ENCODE data around the gene CDYL2.

The CDYL2 gene

DNA sequence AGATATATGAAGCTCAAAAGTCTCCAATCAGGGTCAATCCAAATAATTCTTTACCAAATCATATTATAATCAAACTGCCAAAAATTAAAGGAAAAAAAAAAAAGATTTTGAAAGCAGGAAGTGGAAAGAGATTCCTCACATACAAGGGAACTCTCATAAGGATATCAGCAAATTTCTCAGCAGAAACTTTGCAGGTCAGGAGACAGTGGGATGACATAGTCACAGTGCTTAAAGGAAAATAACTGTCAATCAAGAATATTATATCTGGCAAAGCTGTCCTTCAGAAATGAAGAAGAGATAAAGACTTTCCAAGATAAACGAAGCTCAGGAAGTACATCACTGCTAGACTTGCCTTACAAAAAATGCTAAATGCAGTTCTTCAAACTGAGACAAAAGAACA, 40.0 kb upstream of the CDYL2 start:
- TF ChIP-seq, protein P1, sequence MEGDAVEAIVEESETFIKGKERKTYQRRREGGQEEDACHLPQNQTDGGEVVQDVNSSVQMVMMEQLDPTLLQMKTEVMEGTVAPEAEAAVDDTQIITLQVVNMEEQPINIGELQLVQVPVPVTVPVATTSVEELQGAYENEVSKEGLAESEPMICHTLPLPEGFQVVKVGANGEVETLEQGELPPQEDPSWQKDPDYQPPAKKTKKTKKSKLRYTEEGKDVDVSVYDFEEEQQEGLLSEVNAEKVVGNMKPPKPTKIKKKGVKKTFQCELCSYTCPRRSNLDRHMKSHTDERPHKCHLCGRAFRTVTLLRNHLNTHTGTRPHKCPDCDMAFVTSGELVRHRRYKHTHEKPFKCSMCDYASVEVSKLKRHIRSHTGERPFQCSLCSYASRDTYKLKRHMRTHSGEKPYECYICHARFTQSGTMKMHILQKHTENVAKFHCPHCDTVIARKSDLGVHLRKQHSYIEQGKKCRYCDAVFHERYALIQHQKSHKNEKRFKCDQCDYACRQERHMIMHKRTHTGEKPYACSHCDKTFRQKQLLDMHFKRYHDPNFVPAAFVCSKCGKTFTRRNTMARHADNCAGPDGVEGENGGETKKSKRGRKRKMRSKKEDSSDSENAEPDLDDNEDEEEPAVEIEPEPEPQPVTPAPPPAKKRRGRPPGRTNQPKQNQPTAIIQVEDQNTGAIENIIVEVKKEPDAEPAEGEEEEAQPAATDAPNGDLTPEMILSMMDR (IDR thresholded peaks at IDR 0.05), result no peak
- no peak for DNase-seq (ENCODE audit: low spot score)
- H3K4me3 ChIP-seq, result no peak overlapping the region
- no peak overlapping the region for H3K27ac ChIP-seq

DNA sequence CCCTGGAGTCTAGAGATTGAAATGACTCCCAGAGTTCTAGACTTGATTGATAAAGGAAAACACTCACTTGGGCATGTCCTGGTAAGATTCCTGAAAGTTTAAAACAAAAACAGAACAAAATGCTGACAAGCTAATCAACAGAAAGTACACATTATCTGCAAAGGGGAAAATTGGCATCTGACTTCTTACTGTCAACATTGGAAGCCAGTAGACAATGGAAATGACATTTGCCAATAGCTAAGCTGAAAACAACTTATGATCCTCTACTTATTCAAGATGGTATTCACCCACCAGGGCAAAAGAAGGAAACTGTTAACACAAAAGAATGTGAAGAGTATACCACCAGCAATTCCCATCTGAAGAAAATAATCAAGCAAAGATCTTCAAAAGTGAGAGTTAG, 36.8 kb upstream of the CDYL2 start:
- no peak overlapping the region for H3K27ac ChIP-seq
- DNase-seq (ENCODE audit: low spot score), result no peak
- H3K4me3 ChIP-seq, result no peak overlapping the region
- TF ChIP-seq, protein P1 (IDR thresholded peaks at IDR 0.05), result no peak

DNA sequence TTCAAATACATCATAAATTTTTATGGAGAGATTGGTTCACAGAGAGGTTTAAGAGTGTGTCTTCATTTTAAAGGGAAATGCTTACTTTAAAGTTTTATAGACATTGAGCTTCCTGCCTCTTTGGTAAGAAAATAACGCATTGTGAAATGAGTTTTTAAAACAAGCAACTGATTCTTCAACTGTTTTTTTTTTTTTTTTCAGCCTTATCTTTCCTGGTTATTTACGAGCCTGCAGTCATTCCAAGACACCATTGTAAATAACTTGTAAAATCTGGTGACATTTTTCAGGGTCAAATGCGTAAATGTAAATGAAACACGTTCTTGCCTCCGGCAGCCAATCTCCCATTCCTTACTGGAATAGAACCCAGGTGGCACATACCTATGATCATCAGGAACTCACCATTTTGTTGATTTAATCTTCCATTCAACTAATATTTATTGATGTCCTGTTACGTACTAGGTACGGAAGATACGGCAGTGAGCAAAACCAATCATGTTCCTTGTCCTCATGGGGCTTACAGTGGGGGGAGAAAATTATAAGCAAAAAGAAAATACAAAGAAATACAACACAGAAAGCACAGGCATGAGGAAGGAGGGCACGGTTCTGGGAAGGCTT, 33.2 kb upstream of the CDYL2 start:
- Histone ChIP-seq H3K4me3 (no peak overlapping the region), H3K27ac (no peak overlapping the region)
- TF ChIP-seq, protein P1 (IDR thresholded peaks at IDR 0.05), result no peak
- DNase-seq (ENCODE audit: low spot score), result no peak

DNA sequence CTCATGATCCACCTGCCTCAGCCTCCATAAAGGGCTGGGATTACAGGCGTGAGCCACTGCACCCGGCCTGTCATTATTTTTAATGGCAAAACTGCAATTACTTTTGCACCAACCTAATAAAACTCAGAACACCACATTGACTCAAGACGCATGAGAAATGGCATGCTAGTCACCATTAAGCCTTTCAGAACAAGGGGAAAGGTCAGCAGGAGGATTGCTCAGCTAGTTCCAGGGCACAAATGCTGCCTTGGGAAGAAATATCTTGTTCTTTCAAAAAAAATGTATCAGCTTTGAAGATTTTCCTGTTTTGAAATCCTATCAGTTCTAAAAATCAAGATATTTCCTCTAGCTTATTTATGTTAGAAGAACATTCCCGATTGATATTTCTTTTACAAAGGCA, 32.4 kb upstream of the CDYL2 start:
- no peak for DNase-seq (ENCODE audit: low spot score)
- TF ChIP-seq, protein P1 (IDR thresholded peaks at IDR 0.05), result no peak
- no peak overlapping the region for H3K4me3 ChIP-seq
- H3K27ac ChIP-seq, result no peak overlapping the region

DNA sequence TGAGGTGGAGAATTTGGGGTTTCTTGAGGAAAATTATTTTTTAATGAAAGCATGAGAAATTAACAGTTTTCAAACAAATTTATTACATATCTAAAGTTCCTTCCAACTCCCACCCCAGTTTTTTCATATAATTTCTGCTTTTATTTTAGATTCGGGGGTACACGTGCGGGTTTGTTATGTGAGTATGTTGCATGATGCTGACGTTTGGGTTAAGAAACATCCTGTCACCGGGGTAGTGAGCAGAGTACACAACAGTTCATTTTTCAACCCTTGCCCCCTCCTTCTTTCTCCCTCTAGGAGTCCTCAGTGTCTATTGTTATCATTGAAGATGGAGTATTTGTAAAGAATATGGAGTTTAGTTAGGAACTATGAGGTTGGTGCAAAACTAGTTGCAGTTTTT, 31.8 kb upstream of the CDYL2 start:
- no peak overlapping the region for H3K4me3 ChIP-seq
- TF ChIP-seq, protein P1 (IDR thresholded peaks at IDR 0.05), result no peak
- no peak for DNase-seq (ENCODE audit: low spot score)
- H3K27ac ChIP-seq, result no peak overlapping the region

DNA sequence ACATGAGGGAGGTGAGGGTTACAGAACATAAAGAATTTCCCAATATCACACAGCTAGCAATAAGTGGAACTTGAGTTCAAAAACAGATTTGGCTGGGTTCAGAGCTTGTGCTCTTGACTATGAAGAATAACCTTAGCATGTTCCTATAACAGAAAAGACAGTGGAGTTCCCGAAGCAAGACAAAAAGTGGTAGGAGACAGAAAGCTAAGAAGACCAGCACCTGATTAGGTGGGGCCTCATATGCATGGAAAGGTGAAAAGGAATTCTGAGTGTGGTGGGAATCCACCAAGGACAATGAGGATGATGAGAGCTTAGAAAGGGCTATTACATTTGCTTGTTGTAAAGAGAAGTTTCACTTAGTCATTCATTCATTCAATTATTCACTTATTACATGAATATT, 26.6 kb upstream of the CDYL2 start:
- Histone ChIP-seq H3K4me3 (no peak overlapping the region), H3K27ac (no peak overlapping the region)
- no peak for DNase-seq (ENCODE audit: low spot score)
- TF ChIP-seq, protein P1 (IDR thresholded peaks at IDR 0.05), result no peak

DNA sequence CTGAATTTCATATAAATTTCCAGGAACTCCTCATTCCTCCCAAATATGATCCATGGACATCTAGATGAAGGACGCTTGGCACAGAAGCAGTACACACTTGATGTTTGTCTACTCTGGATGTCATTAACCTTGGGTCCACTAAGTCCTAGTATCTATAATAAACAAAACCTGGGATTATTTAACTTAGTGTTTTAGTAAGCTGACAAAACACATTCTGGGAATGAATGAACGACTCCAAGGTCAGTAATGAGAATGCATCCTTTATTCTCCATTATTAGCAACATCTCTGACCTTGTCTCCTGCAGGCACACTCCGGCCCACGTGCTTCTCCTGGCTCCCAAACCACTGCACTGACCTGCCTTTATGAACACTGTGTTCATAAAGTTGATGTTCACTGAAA, 24.1 kb upstream of the CDYL2 start:
- TF ChIP-seq, protein P1 (IDR thresholded peaks at IDR 0.05), result no peak
- H3K4me3 ChIP-seq, result no peak overlapping the region
- no peak overlapping the region for H3K27ac ChIP-seq
- no peak for DNase-seq (ENCODE audit: low spot score)
